ENCODE results near the gene CST8. TPM values are rescaled to one million over a fixed set of nuclear protein-coding genes. Genes with fewer than 3 reads are reported as not detected.

The CST8 gene
- total and polyA plus RNA-seq, 2 experiments from 2014 or later: not detected

GRCh38 chr20:23536328-23536974, 45.5 kb downstream of the CST8 start (continued):
- TF ChIP-seq REST (IDR thresholded peaks at IDR 0.05; ENCODE audit: unreplicated experiment) (no peak), ZNF114 (CRISPR knock-in tag; IDR thresholded peaks at IDR 0.05) (no peak), STAT1 (IDR thresholded peaks at IDR 0.05; ENCODE audit: unreplicated experiment) (no peak)

- no peak for ATAC-seq
- Histone ChIP-seq H3F3A (replicated peaks; ENCODE audit: low read depth) (no peaks in the 10 kb centered on the region), H2AFZ (no peak overlapping the region), H3K9me2 (ENCODE audit: insufficient read depth) (peaks cover 16% of the 10 kb centered on the region; the same call in 1 of the 2 replicates), H3K4me1 (ENCODE audit: insufficient read depth) (peaks cover 30% of the 10 kb centered on the region), H3K4me3 (no peak overlapping the region), H4K20me1 (replicated peaks; ENCODE audit: insufficient read depth) (no peaks in the 10 kb centered on the region), H3K27ac (ENCODE audit: low read depth) (no peak overlapping the region), H3K79me2 (replicated peaks; ENCODE audit: insufficient read depth) (no peaks in the 10 kb centered on the region), H3K4me2 (no peak overlapping the region), H3K27me3 (ENCODE audit: insufficient read depth) (peaks cover 6% of the 10 kb centered on the region), H3K36me3 (ENCODE audit: insufficient read depth) (no peaks in the 10 kb centered on the region)
- Mint-ChIP-seq H3K36me3 (ENCODE audit: low read depth) (no peaks in the 10 kb centered on the region; the same call in 2 of the 3 replicates), H3K27me3 (ENCODE audit: insufficient read depth, low read depth, poor library complexity) (peaks cover 6% of the 10 kb centered on the region), H3K9me3 (peaks cover 8% of the 10 kb centered on the region; the same call in 2 of the 3 replicates), H3K4me1 (peaks cover 32% of the 10 kb centered on the region), H3K4me3 (no peak overlapping the region), H3K27ac (no peak overlapping the region)
- DNase-seq (ENCODE audit: low spot score): no peak
- TF ChIP-seq EZH2 (IDR thresholded peaks at IDR 0.05; ENCODE audit: low read depth, unreplicated experiment) (no peak), ZNF462 (CRISPR knock-in tag; IDR thresholded peaks at IDR 0.05) (no peak)
Observed at GRCh38 chr20:23537030-23537429, 46.1 kb downstream of the CST8 start.

All from GM23338 (cell line).